Liver (tissue), 3 donors: ENCODE results near the gene CADPS.

Source experiments
- RAD21 ChIP-seq, 2 donors: IDR thresholded peaks; 2 replicates each; pipeline ENCODE4 v1.6.1; 2016; ENCODE audit warnings: antibody characterized with exemption in 2 of 2, mild to moderate bottlenecking in 2 of 2
- TAF1 ChIP-seq: conservative IDR thresholded peaks from 2 replicates; pipeline ENCODE4 v1.6.1; 2016; ENCODE audit warnings: antibody characterized with exemption, mild to moderate bottlenecking
- TF ChIP-seq, protein P1 (sequence below): IDR thresholded peaks from 2 replicates; pipeline ENCODE4 v1.6.1; 2016; ENCODE audit warnings: antibody characterized with exemption
- TF ChIP-seq, protein P2 (sequence below): fragments of 150-350 bp; IDR thresholded peaks from 2 replicates; pipeline ENCODE4 v1.5.1; 2017; ENCODE audit warnings: improper control_type of control experiment, low read depth, low read length; ENCODE audit not compliant: missing input control
- TF ChIP-seq, protein P3 (sequence below): IDR thresholded peaks from 2 replicates; pipeline ENCODE4 v1.6.1; 2016; ENCODE audit warnings: antibody characterized with exemption
- donor health status: healthy.
- donor health status: healthy.

DNA sequence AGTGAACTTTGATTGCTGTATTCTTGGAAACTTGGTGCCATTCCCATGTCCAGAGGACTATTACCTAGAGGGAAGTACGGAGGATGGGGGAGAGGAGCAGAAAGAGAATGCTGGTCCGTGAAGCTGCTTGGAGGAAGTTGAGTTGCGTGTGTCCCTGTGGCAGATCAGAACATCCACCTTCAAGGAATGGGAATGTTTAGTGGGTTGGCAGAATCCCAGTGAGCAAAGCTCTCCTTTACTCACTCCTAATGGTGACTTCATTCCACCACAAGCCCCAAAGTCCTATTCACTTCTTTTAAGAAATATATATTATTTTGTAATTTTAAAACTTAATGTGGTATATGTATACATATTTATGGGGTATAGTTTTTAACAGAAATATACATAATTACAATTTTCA, 254.0 kb downstream of the CADPS start:
- TF ChIP-seq, protein P1, sequence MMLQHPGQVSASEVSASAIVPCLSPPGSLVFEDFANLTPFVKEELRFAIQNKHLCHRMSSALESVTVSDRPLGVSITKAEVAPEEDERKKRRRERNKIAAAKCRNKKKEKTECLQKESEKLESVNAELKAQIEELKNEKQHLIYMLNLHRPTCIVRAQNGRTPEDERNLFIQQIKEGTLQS = no peak
- TF ChIP-seq, protein P2, sequence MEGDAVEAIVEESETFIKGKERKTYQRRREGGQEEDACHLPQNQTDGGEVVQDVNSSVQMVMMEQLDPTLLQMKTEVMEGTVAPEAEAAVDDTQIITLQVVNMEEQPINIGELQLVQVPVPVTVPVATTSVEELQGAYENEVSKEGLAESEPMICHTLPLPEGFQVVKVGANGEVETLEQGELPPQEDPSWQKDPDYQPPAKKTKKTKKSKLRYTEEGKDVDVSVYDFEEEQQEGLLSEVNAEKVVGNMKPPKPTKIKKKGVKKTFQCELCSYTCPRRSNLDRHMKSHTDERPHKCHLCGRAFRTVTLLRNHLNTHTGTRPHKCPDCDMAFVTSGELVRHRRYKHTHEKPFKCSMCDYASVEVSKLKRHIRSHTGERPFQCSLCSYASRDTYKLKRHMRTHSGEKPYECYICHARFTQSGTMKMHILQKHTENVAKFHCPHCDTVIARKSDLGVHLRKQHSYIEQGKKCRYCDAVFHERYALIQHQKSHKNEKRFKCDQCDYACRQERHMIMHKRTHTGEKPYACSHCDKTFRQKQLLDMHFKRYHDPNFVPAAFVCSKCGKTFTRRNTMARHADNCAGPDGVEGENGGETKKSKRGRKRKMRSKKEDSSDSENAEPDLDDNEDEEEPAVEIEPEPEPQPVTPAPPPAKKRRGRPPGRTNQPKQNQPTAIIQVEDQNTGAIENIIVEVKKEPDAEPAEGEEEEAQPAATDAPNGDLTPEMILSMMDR = no peak
- TF ChIP-seq RAD21 (IDR thresholded peaks at IDR 0.05) (no peak), TAF1 (no peak)
- TF ChIP-seq, protein P3, sequence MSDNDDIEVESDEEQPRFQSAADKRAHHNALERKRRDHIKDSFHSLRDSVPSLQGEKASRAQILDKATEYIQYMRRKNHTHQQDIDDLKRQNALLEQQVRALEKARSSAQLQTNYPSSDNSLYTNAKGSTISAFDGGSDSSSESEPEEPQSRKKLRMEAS = no peak
